ENCODE results near the gene MAP2K7.
"Not testable (repeated sequence)": the region's sequence is repeated elsewhere in the genome, so short reads cannot be mapped to it uniquely, and the experiment has no call there.

The MAP2K7 gene

DNA sequence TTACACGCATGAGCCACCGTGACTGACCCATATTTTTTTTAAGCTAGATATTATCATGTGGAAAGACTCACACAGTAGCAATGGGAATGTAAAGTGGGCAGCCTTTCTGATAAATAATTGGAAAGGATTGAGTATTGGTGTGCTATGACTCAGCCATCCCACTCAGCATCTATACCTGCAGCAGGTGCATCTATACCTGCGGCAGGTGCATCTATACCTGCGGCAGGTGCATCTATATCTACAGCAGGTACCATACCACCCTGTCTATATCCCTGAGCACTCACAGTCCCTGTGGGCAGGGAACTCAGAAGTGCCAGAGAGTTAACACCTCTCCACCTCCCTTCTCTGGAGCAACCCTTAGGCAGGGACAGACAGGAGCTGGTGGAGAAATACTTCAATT lies 20.6 kb upstream of the MAP2K7 start:
- DNase-seq (ENCODE audit: low read depth in 2 of 2, low spot score in 1 of 2): no peak

DNA sequence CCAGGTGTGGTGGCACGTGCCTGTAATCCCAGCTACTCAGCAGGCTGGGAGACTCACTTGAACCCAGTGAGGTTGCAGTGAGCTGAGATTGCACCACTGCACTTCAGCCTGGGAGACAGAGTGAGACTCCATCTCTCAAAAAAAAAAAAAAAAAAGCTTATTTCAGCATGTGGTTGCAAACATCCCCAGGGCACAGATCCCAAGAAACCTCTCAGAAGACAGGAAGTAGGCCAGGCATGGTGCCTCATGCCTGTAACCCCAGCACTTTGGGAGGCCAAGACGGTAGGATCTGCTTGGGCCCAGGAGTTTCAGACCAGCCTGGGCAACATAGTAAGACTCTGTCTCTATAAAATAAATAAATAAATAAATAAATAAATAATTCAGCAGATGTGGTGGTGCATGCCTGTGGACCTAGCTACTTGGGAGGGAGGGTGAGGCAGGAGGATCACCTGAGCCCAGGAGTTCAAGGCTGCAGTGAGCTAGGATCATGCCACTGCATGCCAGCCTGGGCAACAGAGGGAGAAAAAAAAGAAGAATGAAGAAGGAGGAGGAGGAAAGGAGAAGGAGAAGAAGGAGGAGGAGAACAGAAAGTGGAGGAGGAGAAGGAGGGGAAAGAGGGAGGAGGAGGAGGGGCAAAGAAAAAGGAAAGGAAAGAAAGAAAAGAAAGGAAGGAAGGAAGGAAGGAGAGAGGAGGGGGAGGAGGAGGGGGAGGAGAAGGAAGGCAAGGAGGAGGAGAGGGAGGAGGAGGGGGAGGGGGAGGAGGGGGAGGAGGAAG lies 19.7 kb upstream of the MAP2K7 start:
- no peak for DNase-seq (ENCODE audit: low read depth in 2 of 2, low spot score in 1 of 2)

DNA sequence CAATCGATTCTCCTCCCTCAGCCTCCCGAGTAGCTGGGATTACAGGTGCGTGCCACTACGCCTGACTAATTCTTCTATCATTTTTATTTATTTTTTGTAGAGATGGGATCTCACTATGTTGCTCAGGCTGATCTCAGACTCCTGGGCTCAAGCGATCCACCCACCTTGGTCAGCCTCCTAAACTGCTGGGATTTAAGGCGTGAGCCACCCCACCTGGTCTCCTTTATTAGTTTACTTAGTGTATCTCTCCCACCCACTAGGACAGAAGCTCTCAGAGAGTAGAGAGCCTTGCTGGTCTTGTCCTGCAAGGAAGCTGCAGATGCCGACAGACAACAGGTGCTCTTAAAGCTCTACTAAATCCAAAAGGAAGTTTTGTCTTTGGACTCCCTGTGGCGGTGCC lies 17.9 kb upstream of the MAP2K7 start:
- DNase-seq (ENCODE audit: low read depth in 2 of 2, low spot score in 1 of 2): no peak

DNA sequence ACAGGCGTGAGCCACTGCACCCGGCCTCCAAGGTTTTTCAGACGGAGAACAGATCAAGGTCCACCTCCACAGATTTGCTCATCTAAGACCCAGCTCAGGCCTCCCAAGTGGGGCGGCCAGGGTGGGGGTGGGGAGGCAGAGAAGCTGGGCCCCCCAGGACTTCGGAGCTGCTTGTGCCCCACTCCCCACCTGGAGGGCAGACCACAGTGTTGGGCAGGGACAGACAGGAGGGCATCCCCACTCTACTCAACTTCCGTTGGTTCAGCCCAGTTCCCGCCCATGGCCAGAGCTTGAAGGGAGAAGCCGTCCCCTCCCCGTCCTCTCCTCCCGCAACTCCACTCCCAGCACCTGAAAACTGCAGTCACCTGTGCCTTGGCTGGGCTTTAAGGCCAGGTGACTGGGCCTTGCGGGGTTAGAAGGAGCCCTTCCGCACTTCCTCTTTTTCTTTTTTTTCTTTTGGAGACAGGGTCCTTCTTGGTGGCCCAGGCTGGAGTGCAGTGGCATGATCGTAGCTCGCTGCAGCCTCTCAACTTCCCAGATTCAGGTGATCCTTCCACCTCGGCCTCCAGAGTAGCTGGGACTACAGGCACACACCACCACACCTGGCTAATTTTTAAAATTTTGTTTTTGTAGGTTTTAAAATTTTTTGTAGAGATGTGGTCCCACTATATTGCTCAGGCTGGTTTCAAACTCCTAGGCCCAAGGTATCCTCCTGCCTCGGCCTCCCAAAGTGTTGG lies 16.1 kb upstream of the MAP2K7 start:
- no peak for DNase-seq (ENCODE audit: low read depth in 2 of 2, low spot score in 1 of 2)

DNA sequence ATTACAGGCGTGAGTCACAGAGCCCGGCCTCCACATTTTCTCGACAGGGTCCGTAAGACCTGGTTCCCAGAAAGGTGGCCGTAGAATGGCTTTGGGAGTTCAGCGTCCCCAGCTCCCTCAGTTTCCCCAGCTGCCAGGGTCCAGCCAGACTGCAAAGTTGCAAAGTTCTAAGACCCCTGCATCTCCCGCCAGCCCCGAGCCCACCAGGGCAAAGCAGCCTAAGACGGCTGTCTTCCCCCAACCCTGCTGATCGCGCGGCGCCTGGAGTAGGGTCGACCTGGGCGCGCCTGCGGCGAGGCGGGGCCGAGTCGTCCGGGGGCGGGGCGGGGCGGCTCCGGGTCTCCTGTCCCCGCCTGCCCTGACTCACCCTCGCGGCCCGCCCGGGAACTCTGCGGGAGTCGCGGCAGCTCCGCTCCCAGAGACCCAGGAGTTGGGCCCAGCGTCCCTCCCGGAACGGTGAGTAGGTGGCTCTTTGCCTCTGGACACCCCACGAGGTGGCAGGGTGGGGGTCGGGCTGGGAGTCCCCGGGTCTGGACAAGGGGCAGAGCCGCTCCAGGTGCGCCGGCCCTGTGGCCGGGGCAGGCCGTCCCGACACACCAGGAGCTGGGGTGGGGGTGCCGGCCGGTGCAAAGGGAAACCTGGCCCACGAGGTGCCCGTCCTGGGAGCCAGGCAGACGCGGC lies 15.4 kb upstream of the MAP2K7 start, which contains the start of gene LRRC8E:
TSS of gene LRRC8E (plus strand) at position 366 of the 681 bp plus-strand sequence. CDS start 7,094 bp downstream, outside the sequence.
- DNase-seq (ENCODE audit: low read depth in 2 of 2, low spot score in 1 of 2): peak in 1 of 2 donors; percentile 16

DNA sequence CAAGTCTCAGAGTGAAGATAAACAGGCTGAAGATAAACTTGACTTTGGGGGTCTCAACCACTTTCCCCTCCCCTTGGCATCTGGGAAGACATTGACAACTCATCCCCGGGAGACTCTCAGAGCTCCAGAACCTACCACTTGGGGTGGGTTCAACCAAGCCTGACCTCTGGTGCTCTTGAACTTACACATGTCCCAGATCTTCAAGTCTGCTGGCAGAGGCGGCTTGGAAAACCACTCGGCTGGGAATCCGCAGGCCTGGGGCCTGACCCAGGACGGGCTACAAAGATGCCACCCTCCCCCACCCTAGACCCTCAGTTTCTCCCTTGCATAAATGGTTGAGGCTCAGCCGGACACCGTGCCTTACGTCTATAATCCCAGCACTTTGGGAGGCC lies 14.9 kb upstream of the MAP2K7 start:
- no peak for DNase-seq (ENCODE audit: low read depth in 2 of 2, low spot score in 1 of 2)

DNA sequence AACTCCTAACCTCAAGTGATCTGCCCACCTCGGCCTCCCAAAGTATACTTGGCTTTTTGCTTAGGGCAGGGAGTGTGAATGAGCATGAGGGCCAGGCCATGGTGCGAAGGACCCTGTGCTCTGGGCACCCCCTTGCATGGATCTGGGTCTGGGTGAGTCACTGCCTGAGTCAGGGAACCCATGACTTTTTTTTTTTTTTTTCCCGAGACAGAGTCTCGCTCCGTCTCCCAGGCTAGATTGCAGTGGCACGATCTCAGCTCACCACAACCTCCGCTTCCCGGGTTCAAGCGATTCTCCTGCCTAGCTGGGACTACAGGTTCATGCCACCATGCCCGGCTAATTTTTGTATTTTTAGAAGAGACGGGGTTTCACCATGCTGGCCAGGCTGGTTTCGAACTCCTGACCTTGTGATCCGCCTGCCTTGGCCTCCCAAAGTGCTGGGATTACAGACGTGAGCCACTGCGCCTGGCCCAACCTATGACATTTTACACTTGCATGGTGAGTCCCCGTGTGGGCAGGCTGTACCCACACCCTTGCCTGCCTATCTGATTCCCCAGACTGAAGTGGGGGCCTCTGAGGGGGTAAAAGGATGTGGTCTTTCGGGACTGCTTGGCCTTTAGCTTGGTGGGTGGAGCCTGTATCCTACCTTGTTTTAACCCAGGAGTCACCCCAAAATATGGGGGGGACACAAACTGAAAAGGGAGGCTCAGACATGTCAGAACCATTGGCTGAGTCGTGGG lies 10.1 kb upstream of the MAP2K7 start:
- not testable (repeated sequence) for DNase-seq (ENCODE audit: low read depth in 2 of 2, low spot score in 1 of 2)

DNA sequence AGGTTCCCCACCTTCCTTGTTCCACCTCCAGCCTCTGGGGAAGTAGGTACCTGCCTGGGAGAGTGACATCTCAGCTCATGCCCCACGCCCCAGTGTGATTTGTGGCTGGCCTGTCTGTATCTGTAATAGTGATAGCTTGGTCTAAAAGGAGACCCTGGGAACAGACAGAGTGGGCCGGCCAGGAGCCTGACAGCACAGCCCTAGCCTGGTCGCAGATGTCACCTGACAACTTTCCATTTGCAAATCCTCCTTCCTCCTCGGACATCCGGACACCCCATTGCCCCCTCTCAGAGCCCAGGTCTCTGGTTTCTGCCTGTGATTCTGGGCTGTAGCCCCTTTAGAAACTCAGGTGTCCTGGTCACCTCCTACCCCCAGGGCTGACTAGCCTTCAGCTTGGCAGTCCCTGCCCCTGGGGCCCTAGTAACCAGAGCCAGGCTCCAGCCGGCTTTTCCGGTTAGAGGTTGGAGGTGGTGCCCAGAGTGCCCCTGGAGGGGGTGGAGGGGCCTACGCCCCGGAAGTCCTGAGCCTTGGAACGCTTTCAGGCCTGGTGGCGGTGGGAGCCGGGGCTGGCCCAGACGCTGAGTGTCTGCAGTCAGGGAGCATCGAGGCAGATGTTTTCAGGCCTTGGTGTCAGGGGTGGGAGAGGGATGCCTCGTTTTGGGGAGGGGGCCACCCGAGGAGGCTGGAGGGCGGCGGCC lies 8.9 kb upstream of the MAP2K7 start:
- no peak for DNase-seq (ENCODE audit: low read depth in 2 of 2, low spot score in 1 of 2)

DNA sequence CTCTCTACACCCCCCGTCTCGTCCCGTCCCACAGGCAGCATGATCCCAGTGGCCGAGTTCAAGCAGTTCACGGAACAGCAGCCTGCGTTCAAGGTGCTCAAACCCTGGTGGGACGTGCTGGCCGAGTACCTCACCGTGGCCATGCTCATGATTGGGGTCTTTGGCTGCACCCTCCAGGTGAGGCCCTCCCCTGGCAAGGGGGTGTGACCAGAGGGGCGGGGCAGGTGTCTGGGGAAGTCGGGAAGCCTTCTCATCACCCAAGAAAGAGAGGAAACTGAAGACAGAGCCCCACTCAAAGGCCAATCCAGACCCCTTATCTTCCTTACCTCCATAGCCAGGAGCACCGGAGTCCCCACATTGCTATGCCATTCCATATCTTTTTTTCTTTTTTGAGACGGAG lies 8.1 kb upstream of the MAP2K7 start:
- DNase-seq (ENCODE audit: low read depth in 2 of 2, low spot score in 1 of 2): no peak

DNA sequence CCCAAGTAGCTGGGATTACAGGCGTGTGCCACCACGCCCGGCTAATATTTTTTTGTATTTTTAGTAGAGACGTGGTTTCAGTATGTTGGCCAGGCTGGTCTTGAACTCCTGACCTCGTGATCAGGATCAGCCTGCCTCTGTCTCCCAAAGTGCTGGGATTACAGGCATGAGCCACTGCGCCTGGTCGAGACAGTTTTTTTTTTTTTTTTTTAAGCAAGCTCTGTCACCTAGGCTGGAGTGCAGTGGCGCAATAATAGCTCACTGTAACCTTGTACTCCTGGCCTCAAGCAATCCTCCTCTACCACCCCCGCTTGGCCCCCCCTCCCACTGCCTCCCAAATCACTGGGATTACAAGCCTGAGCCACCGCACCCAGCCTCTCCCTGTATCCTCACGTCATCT lies 6.4 kb upstream of the MAP2K7 start:
- no peak for DNase-seq (ENCODE audit: low read depth in 2 of 2, low spot score in 1 of 2)

DNA sequence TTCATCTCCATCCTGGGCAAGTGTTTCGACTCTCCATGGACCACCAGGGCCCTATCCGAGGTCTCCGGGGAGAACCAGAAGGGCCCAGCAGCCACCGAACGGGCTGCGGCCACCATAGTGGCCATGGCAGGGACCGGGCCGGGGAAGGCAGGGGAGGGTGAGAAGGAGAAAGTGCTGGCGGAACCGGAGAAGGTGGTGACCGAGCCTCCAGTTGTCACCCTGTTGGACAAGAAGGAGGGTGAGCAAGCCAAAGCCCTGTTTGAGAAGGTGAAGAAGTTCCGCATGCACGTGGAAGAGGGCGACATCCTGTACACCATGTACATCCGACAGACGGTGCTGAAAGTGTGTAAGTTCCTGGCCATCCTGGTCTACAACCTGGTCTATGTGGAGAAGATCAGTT lies 4.7 kb upstream of the MAP2K7 start:
- DNase-seq (ENCODE audit: low read depth in 2 of 2, low spot score in 1 of 2): no peak

DNA sequence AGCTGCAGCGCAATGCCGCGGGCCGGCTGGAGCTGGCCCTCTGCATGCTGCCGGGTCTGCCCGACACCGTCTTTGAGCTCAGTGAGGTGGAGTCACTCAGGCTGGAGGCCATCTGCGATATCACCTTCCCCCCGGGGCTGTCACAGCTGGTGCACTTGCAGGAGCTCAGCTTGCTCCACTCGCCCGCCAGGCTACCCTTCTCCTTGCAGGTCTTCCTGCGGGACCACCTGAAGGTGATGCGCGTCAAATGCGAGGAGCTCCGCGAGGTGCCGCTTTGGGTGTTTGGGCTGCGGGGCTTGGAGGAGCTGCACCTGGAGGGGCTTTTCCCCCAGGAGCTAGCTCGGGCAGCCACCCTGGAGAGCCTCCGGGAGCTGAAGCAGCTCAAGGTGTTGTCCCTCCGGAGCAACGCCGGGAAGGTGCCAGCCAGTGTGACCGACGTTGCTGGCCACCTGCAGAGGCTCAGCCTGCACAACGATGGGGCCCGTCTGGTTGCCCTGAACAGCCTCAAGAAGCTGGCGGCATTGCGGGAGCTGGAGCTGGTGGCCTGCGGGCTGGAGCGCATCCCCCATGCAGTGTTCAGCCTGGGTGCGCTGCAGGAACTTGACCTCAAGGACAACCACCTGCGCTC lies 3.8 kb upstream of the MAP2K7 start:
- no peak for DNase-seq (ENCODE audit: low read depth in 2 of 2, low spot score in 1 of 2)

DNA sequence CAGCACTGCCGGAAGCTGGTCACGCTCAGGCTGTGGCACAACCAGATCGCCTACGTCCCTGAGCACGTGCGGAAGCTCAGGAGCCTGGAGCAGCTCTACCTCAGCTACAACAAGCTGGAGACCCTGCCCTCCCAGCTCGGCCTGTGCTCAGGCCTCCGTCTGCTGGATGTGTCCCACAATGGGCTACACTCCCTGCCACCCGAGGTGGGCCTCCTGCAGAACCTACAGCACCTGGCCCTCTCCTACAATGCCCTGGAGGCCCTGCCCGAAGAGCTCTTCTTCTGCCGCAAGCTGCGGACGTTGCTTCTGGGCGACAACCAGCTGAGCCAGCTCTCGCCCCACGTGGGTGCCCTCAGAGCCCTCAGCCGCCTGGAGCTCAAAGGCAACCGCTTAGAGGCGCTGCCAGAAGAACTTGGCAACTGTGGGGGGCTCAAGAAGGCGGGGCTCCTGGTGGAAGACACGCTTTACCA lies 3.2 kb upstream of the MAP2K7 start:
- DNase-seq (ENCODE audit: low read depth in 2 of 2, low spot score in 1 of 2): no peak

DNA sequence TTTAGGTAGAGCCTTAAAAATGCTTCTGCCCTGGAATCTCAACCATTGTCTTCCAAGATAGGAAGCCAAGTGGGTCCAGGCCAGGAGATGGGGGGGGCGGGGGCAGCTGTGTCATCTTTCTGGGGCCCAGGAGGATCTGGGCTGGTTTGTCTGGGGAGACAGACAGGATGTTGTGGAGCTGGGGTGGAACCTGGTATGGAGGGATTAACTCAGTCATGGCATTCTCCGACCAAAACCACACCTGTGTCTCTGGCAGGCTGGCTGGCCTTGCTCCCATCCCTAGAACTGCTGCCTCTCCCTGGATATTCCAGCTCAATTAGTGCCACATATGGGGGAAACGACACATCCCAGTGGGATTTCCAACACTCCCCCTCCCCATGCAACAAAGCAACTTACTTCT lies 2.7 kb upstream of the MAP2K7 start:
- DNase-seq (ENCODE audit: low read depth in 2 of 2, low spot score in 1 of 2): no peak

DNA sequence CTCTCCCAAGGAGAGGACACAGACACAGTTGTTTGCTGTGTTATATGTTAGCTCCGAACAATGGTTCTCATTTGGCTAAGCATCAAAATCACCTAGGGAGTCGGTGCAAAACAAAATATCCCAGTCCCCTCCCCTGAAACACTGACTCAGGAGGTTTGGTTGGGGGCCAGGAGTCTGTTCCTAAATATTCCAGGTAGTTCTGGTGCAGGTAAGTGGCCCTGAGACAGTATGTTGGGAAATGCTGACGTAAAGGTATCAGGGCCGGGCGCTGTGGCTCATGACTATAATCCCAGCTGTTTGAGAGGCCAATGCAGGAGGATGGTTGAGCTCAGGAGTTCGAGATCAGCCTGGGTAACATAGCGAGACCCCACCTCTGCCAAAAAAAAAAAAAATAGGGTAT lies 2.3 kb upstream of the MAP2K7 start:
- no peak for DNase-seq (ENCODE audit: low read depth in 2 of 2, low spot score in 1 of 2)

DNA sequence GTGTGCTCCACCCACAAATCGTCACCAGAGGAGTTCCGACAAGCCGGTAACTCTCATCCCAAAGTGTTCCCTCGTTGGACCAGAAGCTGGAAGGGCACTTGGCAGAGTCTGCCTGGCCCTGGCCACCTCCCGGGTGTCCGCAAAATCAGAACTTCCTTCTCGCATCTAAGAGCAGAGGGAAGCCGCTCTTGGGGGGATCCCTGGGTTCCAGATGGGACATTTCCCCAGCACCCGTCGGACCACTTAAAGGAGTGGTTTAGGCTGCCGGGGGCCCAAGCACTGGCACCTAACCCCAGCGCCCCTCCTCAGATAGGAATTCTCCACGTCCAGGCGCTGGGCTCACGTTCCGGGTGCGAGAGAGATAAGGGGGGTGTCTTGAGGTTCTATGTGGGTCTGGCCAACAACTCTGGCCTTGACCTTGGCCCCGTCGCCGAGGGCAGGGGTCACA lies 857 bp upstream of the MAP2K7 start:
- no peak for DNase-seq (ENCODE audit: low read depth in 2 of 2, low spot score in 1 of 2)

DNA sequence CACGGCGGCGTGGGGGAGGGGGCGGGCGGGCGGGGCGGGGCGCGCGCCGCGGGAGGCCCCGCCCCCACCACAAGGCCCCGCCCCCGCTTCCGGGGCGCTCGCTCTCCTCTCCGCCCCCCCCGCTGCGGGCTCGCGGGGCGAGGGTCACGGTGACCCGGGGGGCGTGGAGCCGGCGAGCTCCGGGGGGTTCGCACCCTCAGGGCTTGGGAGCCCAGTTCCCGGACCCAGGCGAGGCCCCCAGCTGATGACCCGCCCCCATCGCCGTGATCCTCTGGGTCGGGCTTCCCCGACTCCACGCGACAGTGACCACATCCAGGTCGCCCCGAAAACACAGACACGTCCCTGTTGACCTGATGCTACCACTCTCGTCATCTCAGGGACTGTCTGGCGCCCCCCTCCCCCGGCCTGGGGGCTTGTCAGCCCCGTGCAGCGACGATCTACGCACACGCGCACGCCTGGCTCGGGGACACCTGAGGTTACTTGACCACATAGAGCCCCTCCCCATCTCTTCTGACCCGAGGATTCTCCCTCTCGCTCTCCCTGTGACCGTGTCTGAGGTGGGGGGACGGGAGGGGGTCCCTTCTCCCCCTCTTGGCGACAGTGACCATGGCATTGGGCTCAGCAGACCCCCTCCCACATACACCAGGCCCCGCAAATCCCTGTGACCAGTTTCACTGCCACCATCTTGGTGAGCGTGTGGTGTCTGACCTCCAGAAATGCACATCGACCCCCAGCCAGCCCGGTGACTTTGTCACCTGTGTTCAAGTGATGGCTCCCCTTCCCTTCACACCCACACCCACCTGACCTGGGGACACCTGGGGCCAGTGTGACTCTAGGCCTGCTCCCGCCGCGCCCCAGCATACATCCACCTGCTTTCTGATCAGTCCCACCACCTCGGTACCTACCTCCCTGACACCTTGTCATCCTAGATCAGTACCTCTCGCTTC lies 670 bp downstream of the MAP2K7 start:
- peak in 1 of 2 donors; percentile 37 for DNase-seq (ENCODE audit: low read depth in 2 of 2, low spot score in 1 of 2)

DNA sequence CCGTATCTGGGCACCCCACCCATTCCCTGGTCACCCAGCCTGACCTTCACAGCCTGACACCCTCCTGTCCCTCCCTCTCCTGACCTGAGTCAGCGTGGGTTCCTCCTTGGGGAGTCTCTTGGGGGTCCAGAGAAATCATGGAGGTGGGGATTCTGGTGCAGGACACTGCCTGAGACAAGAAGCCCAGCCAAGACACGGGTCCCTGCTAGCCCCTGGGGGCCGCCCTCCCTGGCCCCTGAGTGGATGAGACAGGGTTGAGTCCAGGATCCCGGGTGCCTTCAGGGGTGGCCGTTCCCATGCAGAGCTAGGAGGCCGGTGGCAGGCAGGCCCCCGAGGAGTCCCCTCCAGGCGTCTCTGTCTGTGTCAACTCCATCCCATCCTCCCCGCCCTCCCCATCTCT lies 1.6 kb downstream of the MAP2K7 start:
- no peak for DNase-seq (ENCODE audit: low read depth in 2 of 2, low spot score in 1 of 2)

DNA sequence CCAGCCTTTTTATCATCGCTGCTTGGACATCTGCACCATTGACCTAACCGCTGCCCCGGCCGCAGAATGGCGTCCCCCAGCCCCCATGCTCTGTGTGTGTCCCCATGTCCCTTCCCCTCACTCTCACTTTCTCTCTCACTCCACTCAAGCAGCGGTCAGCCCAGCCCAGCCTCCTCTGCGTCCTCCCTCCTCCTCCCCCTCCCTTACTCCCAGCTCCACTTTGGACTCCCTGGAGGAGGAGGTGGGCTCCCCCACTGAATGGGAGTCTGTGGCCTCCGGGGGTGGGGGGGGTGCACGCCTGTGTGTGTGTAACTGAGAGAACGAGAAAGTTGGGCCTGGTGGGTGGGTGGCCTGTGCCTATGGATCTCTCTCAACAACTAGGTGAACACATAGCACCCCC lies 2.2 kb downstream of the MAP2K7 start:
- DNase-seq (ENCODE audit: low read depth in 2 of 2, low spot score in 1 of 2): no peak

All from stimulated activated CD8-positive, alpha-beta memory T cell treated with anti-CD3 and anti-CD28 coated beads, Interleukin-4, amount 100 ng/mL, for 1 hour (primary cell).